Measurements from ENCODE around the gene COL20A1. TPM values are rescaled to one million over a fixed set of nuclear protein-coding genes. Genes with fewer than 3 reads are reported as not detected.

COL20A1 gene
- total RNA-seq, 3 donors from 2014 or later: not detected

- H3K27ac ChIP-seq: no peak overlapping the region
- DNase-seq (ENCODE audit: low spot score in 2 of 2): no peak
- H3K4me1 ChIP-seq: no peaks in the 10 kb centered on the region
- peaks cover 12 to 64% of the 10 kb centered on the region in 2 donors for H3K27me3 ChIP-seq
- H3K9me3 ChIP-seq: no peaks in the 10 kb centered on the region
- no peaks in the 10 kb centered on the region for H3K36me3 ChIP-seq
- no peak overlapping the region for H3K4me3 ChIP-seq
- intact Hi-C loops (cut with DNase I; ENCODE audit: low total_unique reads): loop anchor here (1.0 kb wide), 1 partner anchor 34 kb away; no protein-coding TSS in a partner anchor
- no peak for TF ChIP-seq POLR2AphosphoS5 (IDR thresholded peaks at IDR 0.05)
- no peak for TF ChIP-seq CTCF (IDR thresholded peaks at IDR 0.05)
- TF ChIP-seq POLR2A (IDR thresholded peaks at IDR 0.05): no peak
These were observed 1.0 kb downstream of the COL20A1 start for GRCh38 chr20:63293871-63294535.

- DNase-seq (ENCODE audit: low spot score in 2 of 2): no peak
- Histone ChIP-seq H3K27ac (no peak overlapping the region), H3K27me3 (peaks cover 12 to 69% of the 10 kb centered on the region in 2 donors), H3K36me3 (no peaks in the 10 kb centered on the region), H3K4me3 (no peak overlapping the region), H3K4me1 (no peaks in the 10 kb centered on the region), H3K9me3 (no peaks in the 10 kb centered on the region)
- intact Hi-C loops (cut with DNase I; ENCODE audit: low total_unique reads): loop anchor here (1.0 kb wide), 1 partner anchor 34 kb away; no protein-coding TSS in a partner anchor
- TF ChIP-seq POLR2A (IDR thresholded peaks at IDR 0.05): no peak
- no peak for TF ChIP-seq CTCF (IDR thresholded peaks at IDR 0.05)
- no peak for TF ChIP-seq POLR2AphosphoS5 (IDR thresholded peaks at IDR 0.05)
These were observed 1.5 kb downstream of the COL20A1 start for GRCh38 chr20:63294536-63294900.

- no peak overlapping the region for H3K4me3 ChIP-seq
- DNase-seq (ENCODE audit: low spot score in 2 of 2): no peak
- H3K36me3 ChIP-seq: no peaks in the 10 kb centered on the region
- intact Hi-C loops (cut with DNase I; ENCODE audit: low total_unique reads): no loop called here
- H3K4me1 ChIP-seq: no peaks in the 10 kb centered on the region
- peaks cover 12 to 72% of the 10 kb centered on the region in 2 donors for H3K27me3 ChIP-seq
- TF ChIP-seq CTCF (IDR thresholded peaks at IDR 0.05) (no peak), POLR2A (IDR thresholded peaks at IDR 0.05) (no peak), POLR2AphosphoS5 (IDR thresholded peaks at IDR 0.05) (no peak)
- H3K9me3 ChIP-seq: no peaks in the 10 kb centered on the region
- H3K27ac ChIP-seq: no peak overlapping the region
These were observed 2.0 kb downstream of the COL20A1 start for GRCh38 chr20:63295018-63295417.

- DNase-seq (ENCODE audit: low spot score in 2 of 2): no peak
- no peaks in the 10 kb centered on the region for H3K4me1 ChIP-seq
- H3K4me3 ChIP-seq: no peak overlapping the region
- H3K27me3 ChIP-seq: peaks cover 12 to 75% of the 10 kb centered on the region in 2 donors
- intact Hi-C loops (cut with DNase I; ENCODE audit: low total_unique reads): no loop called here
- TF ChIP-seq CTCF (IDR thresholded peaks at IDR 0.05): no peak
- TF ChIP-seq POLR2AphosphoS5 (IDR thresholded peaks at IDR 0.05): no peak
- TF ChIP-seq POLR2A (IDR thresholded peaks at IDR 0.05): no peak
- no peaks in the 10 kb centered on the region for H3K36me3 ChIP-seq
- H3K9me3 ChIP-seq: no peaks in the 10 kb centered on the region
- no peak overlapping the region for H3K27ac ChIP-seq
These were observed 2.4 kb downstream of the COL20A1 start for GRCh38 chr20:63295422-63295821.

- no peak for DNase-seq (ENCODE audit: low spot score in 2 of 2)
- Histone ChIP-seq H3K36me3 (no peaks in the 10 kb centered on the region), H3K27ac (no peak overlapping the region), H3K9me3 (no peaks in the 10 kb centered on the region), H3K27me3 (peaks cover 12 to 75% of the 10 kb centered on the region in 2 donors), H3K4me3 (no peak overlapping the region), H3K4me1 (no peaks in the 10 kb centered on the region)
- TF ChIP-seq POLR2A (IDR thresholded peaks at IDR 0.05): no peak
- TF ChIP-seq CTCF (IDR thresholded peaks at IDR 0.05): no peak
- no peak for TF ChIP-seq POLR2AphosphoS5 (IDR thresholded peaks at IDR 0.05)
- intact Hi-C loops (cut with DNase I; ENCODE audit: low total_unique reads): no loop called here
These were observed 2.9 kb downstream of the COL20A1 start for GRCh38 chr20:63295846-63296245.
